Muscle layer of duodenum (tissue), 2 donors: ENCODE results near the gene KIF3B.

Source experiments
- H3K27ac ChIP-seq: one replicate; pipeline ENCODE4 v1.7.0; 2013; ENCODE audit warnings: mild to moderate bottlenecking, low read length
- H3K27me3 ChIP-seq: one replicate; pipeline ENCODE4 v1.7.0; 2013; ENCODE audit warnings: low read depth, mild to moderate bottlenecking, control low read depth, low read length
- H3K36me3 ChIP-seq, 2 donors: one replicate each; pipeline ENCODE4 v1.7.0; 2013; ENCODE audit warnings: low read length in 2 of 2, control low read depth in 1 of 2, mild to moderate bottlenecking in 1 of 2; ENCODE audit not compliant: insufficient read depth in 2 of 2, control insufficient read depth in 1 of 2
- H3K4me1 ChIP-seq, 2 donors: one replicate each; pipeline ENCODE4 v1.7.0; 2013; ENCODE audit warnings: low read length in 2 of 2, mild to moderate bottlenecking in 2 of 2, control low read depth in 1 of 2, moderate library complexity in 1 of 2; ENCODE audit not compliant: insufficient read depth in 2 of 2, control insufficient read depth in 1 of 2
- H3K4me3 ChIP-seq, 2 donors: one replicate each; pipeline ENCODE4 v1.7.0; 2013; ENCODE audit warnings: low read length in 2 of 2, low read depth in 1 of 2, mild to moderate bottlenecking in 1 of 2
- H3K9me3 ChIP-seq, 2 donors: one replicate each; pipeline ENCODE4 v1.7.0; 2013; ENCODE audit warnings: low read length in 2 of 2, control low read depth in 1 of 2, mild to moderate bottlenecking in 1 of 2; ENCODE audit not compliant: control insufficient read depth in 1 of 2
- donor health status: healthy.

KIF3B gene

GRCh38 chr20:32300647-32301046 lies 23.2 kb downstream of the KIF3B start:
- Histone ChIP-seq H3K36me3 (no peaks in the 10 kb centered on the region), H3K27me3 (no peaks in the 10 kb centered on the region), H3K27ac (no peak overlapping the region), H3K4me3 (no peak overlapping the region), H3K9me3 (no peaks in the 10 kb centered on the region), H3K4me1 (no peaks in the 10 kb centered on the region)

GRCh38 chr20:32301719-32302506 lies 24.5 kb downstream of the KIF3B start:
- no peaks in the 10 kb centered on the region for H3K4me1 ChIP-seq
- no peaks in the 10 kb centered on the region for H3K36me3 ChIP-seq
- H3K27ac ChIP-seq = no peak overlapping the region
- no peaks in the 10 kb centered on the region for H3K27me3 ChIP-seq
- no peaks in the 10 kb centered on the region for H3K9me3 ChIP-seq
- H3K4me3 ChIP-seq = no peak overlapping the region

GRCh38 chr20:32302507-32302872 lies 25.0 kb downstream of the KIF3B start:
- H3K9me3 ChIP-seq = no peaks in the 10 kb centered on the region
- H3K4me3 ChIP-seq = no peak overlapping the region
- H3K4me1 ChIP-seq = no peaks in the 10 kb centered on the region
- no peak overlapping the region for H3K27ac ChIP-seq
- H3K36me3 ChIP-seq = no peaks in the 10 kb centered on the region
- H3K27me3 ChIP-seq = no peaks in the 10 kb centered on the region

GRCh38 chr20:32304131-32304746 lies 26.8 kb downstream of the KIF3B start:
- Histone ChIP-seq H3K9me3 (no peaks in the 10 kb centered on the region), H3K36me3 (no peaks in the 10 kb centered on the region), H3K4me1 (no peaks in the 10 kb centered on the region), H3K27ac (no peak overlapping the region), H3K27me3 (no peaks in the 10 kb centered on the region), H3K4me3 (no peak overlapping the region)

DNA sequence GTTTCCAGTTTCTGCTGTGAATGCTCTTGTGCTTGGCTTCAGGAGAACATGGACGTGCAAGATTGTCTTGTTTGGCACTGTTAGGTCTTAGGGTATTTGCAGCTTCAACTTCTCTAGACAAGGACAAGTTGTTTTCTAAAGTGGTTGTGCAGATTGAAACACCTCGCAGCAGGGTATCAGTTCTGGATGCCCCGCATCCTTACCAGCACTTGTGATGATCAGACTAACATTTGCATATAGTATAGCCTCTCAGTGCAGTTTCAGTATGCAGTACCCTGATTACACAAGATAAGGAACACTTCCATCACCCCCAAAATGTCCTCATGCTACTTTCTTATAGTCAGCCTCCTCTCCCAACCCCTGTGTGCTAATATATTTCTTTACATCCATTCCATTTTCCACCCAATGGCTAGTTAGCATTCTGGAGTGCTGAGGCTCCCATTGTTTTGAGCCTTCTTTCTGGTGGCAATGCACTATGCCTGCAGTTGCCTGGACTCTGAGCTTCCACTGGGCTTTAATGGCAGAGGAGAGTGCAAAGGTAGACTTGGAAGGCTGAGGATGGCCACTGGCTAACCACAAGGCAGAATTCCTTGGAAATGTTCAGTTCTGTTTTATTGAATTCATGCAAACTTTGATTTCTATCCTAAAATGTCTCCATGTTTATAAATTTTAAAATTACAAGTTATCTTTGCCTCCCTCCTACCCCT lies 35.4 kb downstream of the KIF3B start:
- Histone ChIP-seq H3K4me3 (no peak overlapping the region), H3K36me3 (peaks cover 32 to 55% of the 10 kb centered on the region in 2 donors), H3K27me3 (no peaks in the 10 kb centered on the region), H3K27ac (no peak overlapping the region), H3K4me1 (no peaks in the 10 kb centered on the region), H3K9me3 (no peaks in the 10 kb centered on the region)

- H3K4me3 ChIP-seq = no peak overlapping the region
- no peaks in the 10 kb centered on the region for H3K27me3 ChIP-seq
- no peaks in the 10 kb centered on the region for H3K4me1 ChIP-seq
- H3K27ac ChIP-seq = no peak overlapping the region
- no peaks in the 10 kb centered on the region for H3K9me3 ChIP-seq
- H3K36me3 ChIP-seq = peaks cover 31 to 65% of the 10 kb centered on the region in 2 donors
Observed at GRCh38 chr20:32314768-32315167, 37.3 kb downstream of the KIF3B start.

DNA sequence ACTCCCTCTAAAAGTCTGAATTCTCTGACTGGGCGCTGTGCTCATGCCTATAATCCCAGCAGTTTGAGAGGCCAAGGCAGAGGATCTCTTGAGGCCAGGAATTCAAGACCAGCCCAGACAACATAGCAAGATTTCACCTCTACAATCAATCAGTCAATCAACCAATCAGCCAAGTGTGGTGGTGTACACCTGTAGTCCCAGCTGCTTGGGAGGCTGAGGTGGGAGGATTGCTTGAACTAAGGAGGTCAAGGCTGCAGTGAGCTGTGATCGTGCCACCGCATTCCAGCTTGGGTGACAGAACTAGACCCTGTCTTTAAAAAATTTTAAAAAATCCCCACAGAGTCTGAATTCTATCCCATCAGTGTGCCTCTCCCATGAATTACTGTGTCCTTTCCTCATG lies 37.9 kb downstream of the KIF3B start:
- Histone ChIP-seq H3K27ac (no peak overlapping the region), H3K4me3 (no peak overlapping the region), H3K9me3 (no peaks in the 10 kb centered on the region), H3K4me1 (no peaks in the 10 kb centered on the region), H3K36me3 (peaks cover 24 to 59% of the 10 kb centered on the region in 2 donors), H3K27me3 (no peaks in the 10 kb centered on the region)

- H3K9me3 ChIP-seq = no peaks in the 10 kb centered on the region
- H3K36me3 ChIP-seq = peaks cover 19 to 57% of the 10 kb centered on the region in 2 donors
- H3K4me3 ChIP-seq = no peak overlapping the region
- H3K27ac ChIP-seq = no peak overlapping the region
- no peaks in the 10 kb centered on the region for H3K4me1 ChIP-seq
- no peaks in the 10 kb centered on the region for H3K27me3 ChIP-seq
Observed at GRCh38 chr20:32315891-32316290, 38.4 kb downstream of the KIF3B start.

DNA sequence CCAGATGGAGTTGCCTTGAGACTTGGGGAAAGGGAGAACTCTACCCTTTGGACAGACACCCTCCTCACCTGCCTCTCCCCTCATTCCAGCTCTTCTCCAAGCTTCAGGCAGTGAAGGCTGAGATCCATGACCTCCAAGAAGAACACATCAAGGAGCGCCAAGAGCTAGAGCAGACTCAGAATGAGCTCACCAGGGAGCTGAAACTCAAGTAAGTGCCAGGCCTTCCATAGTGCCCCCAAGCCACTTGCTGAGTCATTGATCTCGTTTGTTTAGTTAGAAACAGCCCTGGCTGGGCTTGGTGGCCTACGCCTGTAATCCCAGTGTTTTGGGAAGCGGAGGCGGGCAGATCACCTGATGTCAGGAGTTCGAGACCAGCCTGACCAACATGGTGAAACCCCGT lies 39.2 kb downstream of the KIF3B start:
- Histone ChIP-seq H3K4me3 (no peak overlapping the region), H3K4me1 (no peaks in the 10 kb centered on the region), H3K9me3 (no peaks in the 10 kb centered on the region), H3K27me3 (no peaks in the 10 kb centered on the region), H3K27ac (no peak overlapping the region), H3K36me3 (peaks cover 18 to 56% of the 10 kb centered on the region in 2 donors)

- Histone ChIP-seq H3K36me3 (peaks cover 12 to 42% of the 10 kb centered on the region in 2 donors), H3K27ac (no peak overlapping the region), H3K9me3 (no peaks in the 10 kb centered on the region), H3K4me3 (no peak overlapping the region), H3K4me1 (no peaks in the 10 kb centered on the region), H3K27me3 (no peaks in the 10 kb centered on the region)
Observed at GRCh38 chr20:32319100-32319499, 41.6 kb downstream of the KIF3B start.

DNA sequence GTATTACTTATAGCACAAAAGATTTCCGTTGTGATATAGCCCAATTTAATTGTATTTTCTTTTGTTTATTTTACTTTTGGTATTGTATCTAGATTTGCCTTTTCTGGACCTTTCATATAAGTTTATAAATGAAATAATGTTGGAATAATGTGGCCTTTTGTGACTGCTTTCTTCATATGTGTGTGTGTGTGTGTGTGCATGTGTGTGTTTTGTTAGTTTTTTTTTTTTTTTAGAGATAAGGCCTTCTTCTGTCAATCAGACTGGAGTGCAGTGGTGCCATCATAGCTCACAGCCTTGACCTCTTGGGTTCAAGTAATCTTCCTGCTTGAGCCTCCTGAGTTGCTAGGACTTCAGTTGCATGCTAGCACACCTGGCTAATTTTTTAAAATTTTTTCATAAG lies 42.9 kb downstream of the KIF3B start:
- no peaks in the 10 kb centered on the region for H3K4me1 ChIP-seq
- no peak overlapping the region for H3K4me3 ChIP-seq
- H3K27ac ChIP-seq = no peak overlapping the region
- H3K27me3 ChIP-seq = no peaks in the 10 kb centered on the region
- H3K36me3 ChIP-seq = peaks cover 12 to 35% of the 10 kb centered on the region in 2 donors
- H3K9me3 ChIP-seq = no peaks in the 10 kb centered on the region
